ENCODE measurements around the gene HSPD1. TPM values are rescaled to one million over a fixed set of nuclear protein-coding genes. Genes with fewer than 3 reads are reported as not detected.
A peak's percentile ranks its signal among the peaks of the same experiment; 100 is the strongest.

HSPD1 gene
- total and polyA plus RNA-seq, 9 of the 15 experiments (the other 6 are each of a cell fraction or from before 2014, with no cell fraction given) = 398 to 1,014 (median 622) TPM

GRCh38 chr2:197498937-197499593 is 575 bp downstream of the HSPD1 start (continued):
- TF ChIP-seq ARID3A (IDR thresholded peaks at IDR 0.05; ENCODE audit: borderline replicate concordance, low read depth, low read length) (no peak), FIP1L1 (IDR thresholded peaks at IDR 0.05; ENCODE audit: low read depth, low read length, poor library complexity, severe bottlenecking) (no peak), CBFA2T2 (conservative IDR thresholded peaks at IDR 0.05) (no peak), RFX7 (CRISPR knock-in tag; IDR thresholded peaks at IDR 0.05) (no peak), COPS2 (conservative IDR thresholded peaks at IDR 0.05) (no peak), SIX5 (IDR thresholded peaks at IDR 0.05; ENCODE audit: borderline replicate concordance in 1 of 2, insufficient read depth in 1 of 2, low read depth in 1 of 2, low read length in 2 of 2) (no peak), ZNF311 (CRISPR knock-in tag; IDR thresholded peaks at IDR 0.05) (no peak), XRCC5 (IDR thresholded peaks at IDR 0.05; ENCODE audit: low read depth, low read length) (no peak), ZNF384 (IDR thresholded peaks at IDR 0.05; ENCODE audit: low read depth, low read length) (no peak), NR2F6 (CRISPR knock-in tag; IDR thresholded peaks at IDR 0.05) (no peak), NR0B1 (IDR thresholded peaks at IDR 0.05; ENCODE audit: partially characterized antibody) (no peak), EGR1 (conservative IDR thresholded peaks at IDR 0.05) (peak; percentile 73), ZNF24 (IDR thresholded peaks at IDR 0.05) (0 out of 2 replicates have a peak, but pooled peaks have one; percentile 34), MXI1 (IDR thresholded peaks at IDR 0.05; ENCODE audit: low read depth, low read length) (peak; percentile 64), ZC3H4 (CRISPR knock-in tag; IDR thresholded peaks at IDR 0.05; ENCODE audit: borderline replicate concordance) (peak; percentile 75; the same call in 1 of the 2 replicates), KDM2B (CRISPR knock-in tag; IDR thresholded peaks at IDR 0.05) (no peak), HMGN3 (IDR thresholded peaks at IDR 0.05; ENCODE audit: borderline replicate concordance, extremely low read depth, insufficient read length, low read depth, low read length) (no peak), EZH2 (IDR thresholded peaks at IDR 0.05; ENCODE audit: borderline replicate concordance, low read depth, low read length) (no peak), KAT7 (CRISPR knock-in tag; IDR thresholded peaks at IDR 0.05; ENCODE audit: borderline replicate concordance) (0 out of 2 replicates have a peak, but pooled peaks have one; percentile 25), ESRRB (CRISPR knock-in tag; IDR thresholded peaks at IDR 0.05; ENCODE audit: borderline replicate concordance) (no peak)
- TF ChIP-seq, protein P1, sequence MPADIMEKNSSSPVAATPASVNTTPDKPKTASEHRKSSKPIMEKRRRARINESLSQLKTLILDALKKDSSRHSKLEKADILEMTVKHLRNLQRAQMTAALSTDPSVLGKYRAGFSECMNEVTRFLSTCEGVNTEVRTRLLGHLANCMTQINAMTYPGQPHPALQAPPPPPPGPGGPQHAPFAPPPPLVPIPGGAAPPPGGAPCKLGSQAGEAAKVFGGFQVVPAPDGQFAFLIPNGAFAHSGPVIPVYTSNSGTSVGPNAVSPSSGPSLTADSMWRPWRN (IDR thresholded peaks at IDR 0.05; ENCODE audit: low read depth) = no peak
- TF ChIP-seq, protein P2, sequence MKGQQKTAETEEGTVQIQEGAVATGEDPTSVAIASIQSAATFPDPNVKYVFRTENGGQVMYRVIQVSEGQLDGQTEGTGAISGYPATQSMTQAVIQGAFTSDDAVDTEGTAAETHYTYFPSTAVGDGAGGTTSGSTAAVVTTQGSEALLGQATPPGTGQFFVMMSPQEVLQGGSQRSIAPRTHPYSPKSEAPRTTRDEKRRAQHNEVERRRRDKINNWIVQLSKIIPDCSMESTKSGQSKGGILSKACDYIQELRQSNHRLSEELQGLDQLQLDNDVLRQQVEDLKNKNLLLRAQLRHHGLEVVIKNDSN (CRISPR knock-in tag; IDR thresholded peaks at IDR 0.05) = peak; percentile 22; the same call in 1 of the 2 replicates
- TF ChIP-seq, protein P3, sequence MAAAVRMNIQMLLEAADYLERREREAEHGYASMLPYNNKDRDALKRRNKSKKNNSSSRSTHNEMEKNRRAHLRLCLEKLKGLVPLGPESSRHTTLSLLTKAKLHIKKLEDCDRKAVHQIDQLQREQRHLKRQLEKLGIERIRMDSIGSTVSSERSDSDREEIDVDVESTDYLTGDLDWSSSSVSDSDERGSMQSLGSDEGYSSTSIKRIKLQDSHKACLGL (CRISPR knock-in tag; IDR thresholded peaks at IDR 0.05; ENCODE audit: borderline replicate concordance, poor library complexity, severe bottlenecking) = peak; percentile 6

Measured in K562 (cell line).